T-cell (primary cell): Measurements from ENCODE around the gene RP9. TPM values are rescaled to one million over a fixed set of nuclear protein-coding genes. Genes with fewer than 3 reads are reported as not detected.

Experiments used
- ATAC-seq, 4 experiments: fragments of 200-7000 bp in 3 of 4; fragments of 150-1000 bp in 1 of 4; cut with Tn5 transposase; replicated peaks in 1 of 4; 1 replicate in 3 of 4; 2 replicates in 1 of 4; pipeline ENCODE4 v1.10.0; 2021; ENCODE audit warnings: moderate library complexity in 3 of 4, mild to moderate bottlenecking in 2 of 4, moderate number of reproducible peaks in 1 of 4
- CTCF ChIA-PET, 2 donors: fragments of 300-600 bp; sonication (Branson Sonifier 250); formaldehyde crosslinking; loops; one replicate each; lab custom pipeline; 2022; ENCODE audit warnings: antibody characterized with exemption in 2 of 2; lab: Charles Lee
- POLR2A ChIA-PET, 2 donors: fragments of 300-600 bp; sonication (Branson Sonifier 250); formaldehyde crosslinking; loops; one replicate each; lab custom pipeline; 2022; ENCODE audit warnings: antibody characterized with exemption in 2 of 2; lab: Charles Lee
- DNase-seq, 35 experiments: peaks; one replicate each; pipeline versions ENCODE4 v3.0.0 to v3.0.0-alpha.2; 2013 to 2023
- H3K27ac ChIP-seq: one replicate; pipeline ENCODE4 v1.5.1; 2013; ENCODE audit warnings: low read length
- H3K27me3 ChIP-seq, 2 experiments: replicated peaks in 1 of 2; 1 replicate in 1 of 2; 2 replicates in 1 of 2; pipeline versions ENCODE4 v1.6.1 to v1.7.0; 2013; ENCODE audit warnings: low read length in 1 of 2, mixed read lengths in 1 of 2; ENCODE audit not compliant: control insufficient read depth in 2 of 2, insufficient read depth in 2 of 2; ENCODE audit errors: extremely low read depth in 1 of 2
- H3K36me3 ChIP-seq, 2 donors: 1 replicate in 1 of 2; 2 replicates in 1 of 2; pipeline versions ENCODE4 v1.6.1 to v1.7.0; 2013; ENCODE audit warnings: low read length in 1 of 2; ENCODE audit not compliant: control insufficient read depth in 2 of 2, insufficient read depth in 1 of 2; ENCODE audit errors: extremely low read depth in 1 of 2
- H3K4me1 ChIP-seq, 2 experiments: 1 replicate in 1 of 2; 2 replicates in 1 of 2; pipeline versions ENCODE4 v1.6.1 to v1.7.0; 2013; ENCODE audit warnings: low read length in 2 of 2, mixed read lengths in 1 of 2; ENCODE audit not compliant: insufficient read depth in 2 of 2, control insufficient read depth in 1 of 2; ENCODE audit errors: extremely low read depth in 1 of 2
- H3K4me3 ChIP-seq, 2 donors: 1 replicate in 1 of 2; 2 replicates in 1 of 2; pipeline versions ENCODE4 v1.5.1 to v1.7.0; 2013; ENCODE audit warnings: mild to moderate bottlenecking in 2 of 2, low read length in 1 of 2, moderate library complexity in 1 of 2; ENCODE audit not compliant: control insufficient read depth in 1 of 2; ENCODE audit errors: extremely low read depth in 1 of 2
- H3K9me3 ChIP-seq: 2 replicates; pipeline ENCODE4 v1.7.0; 2013
- H3K27ac Mint-ChIP-seq, 2 donors: one replicate each; pipeline ENCODE4 v1.8.0; 2020 to 2021; ENCODE audit warnings: mild to moderate bottlenecking in 2 of 2, mixed read lengths in 2 of 2
- H3K27me3 Mint-ChIP-seq, 2 donors: one replicate each; pipeline ENCODE4 v1.8.0; 2021 to 2022; ENCODE audit warnings: mixed read lengths in 2 of 2
- H3K36me3 Mint-ChIP-seq: one replicate; pipeline ENCODE4 v1.8.0; 2021; ENCODE audit warnings: mixed read lengths
- H3K4me1 Mint-ChIP-seq, 3 donors: one replicate each; pipeline ENCODE4 v1.8.0; 2020 to 2022; ENCODE audit warnings: mixed read lengths in 3 of 3, mild to moderate bottlenecking in 1 of 3
- H3K4me3 Mint-ChIP-seq, 3 donors: one replicate each; pipeline ENCODE4 v1.8.0; 2020 to 2022; ENCODE audit warnings: mild to moderate bottlenecking in 3 of 3, mixed read lengths in 3 of 3, moderate library complexity in 3 of 3
- H3K9me3 Mint-ChIP-seq, 3 donors: one replicate each; pipeline ENCODE4 v1.8.0; 2020 to 2022; ENCODE audit warnings: mixed read lengths in 3 of 3
- WGBS: methylation state at CpG from one replicate; pipeline ENCODE4 v1.1.5; 2013; ENCODE audit warnings: missing lambda C conversion rate; ENCODE audit not compliant: insufficient coverage; 5-methylcytosine and 5-hydroxymethylcytosine counted together
- total RNA-seq, 35 experiments: library from RNA in 6 of 35; stranded (reverse) in 6 of 35; fragments of 120-200 nt in 1 of 35; gene quantifications; one replicate each; pipeline versions ENCODE4 v1.2.1 to v1.2.4 and lab custom pipeline; 2013 to 2026

RP9 gene
- total RNA-seq, 5 donors from 2014 or later (not counting 1 experiment from before 2014, with no cell fraction given), result 14.7 to 18.3 (median 17.0) TPM

DNA sequence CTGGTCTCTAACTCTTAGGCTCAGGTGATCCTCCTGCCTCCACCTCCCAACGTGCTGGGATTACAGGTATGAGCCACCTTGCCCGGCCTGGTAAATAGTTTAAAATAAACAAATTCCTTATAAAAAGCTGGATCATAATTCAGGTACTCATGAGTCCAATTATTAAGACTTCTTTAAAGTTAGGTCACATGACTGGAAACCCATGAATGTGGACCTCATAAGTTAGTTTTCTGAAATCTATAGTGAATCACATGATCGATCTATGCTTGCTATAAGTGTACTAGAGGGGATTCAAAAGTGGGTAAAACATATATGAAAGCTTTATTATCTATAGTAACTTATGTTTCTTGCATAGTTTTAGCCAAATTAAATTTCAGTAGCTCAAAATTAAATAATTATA is 60.9 kb downstream of the RP9 start:
- H3K27ac ChIP-seq, result no peak overlapping the region
- H3K4me3 ChIP-seq, result no peak overlapping the region
- H3K9me3 ChIP-seq, result no peaks in the 10 kb centered on the region
- no peaks in the 10 kb centered on the region for H3K27me3 ChIP-seq
- Mint-ChIP-seq H3K9me3 (no peaks in the 10 kb centered on the region), H3K4me3 (no peak overlapping the region), H3K27me3 (no peaks in the 10 kb centered on the region), H3K36me3 (no peaks in the 10 kb centered on the region), H3K27ac (no peak overlapping the region), H3K4me1 (peaks cover 47 to 68% (median 63%) of the 10 kb centered on the region in 3 donors)
- DNase-seq, result no peak
- WGBS, result no CpG with 5 or more reads among the region's 3 CpGs
- peaks cover 4 to 16% of the 10 kb centered on the region in 2 experiments for H3K4me1 ChIP-seq
- CTCF ChIA-PET, result interaction anchor here (0.6 to 2.5 kb wide), 6 partner anchors 8 to 202 kb away, joined by 3 to 26 read pairs (median 4); no protein-coding TSS in a partner anchor
- H3K36me3 ChIP-seq, result no peaks in the 10 kb centered on the region
- POLR2A ChIA-PET, result interaction anchor here in 1 of 2 donors (0.7 kb wide), 1 partner anchor 14 kb away, joined by 4 read pairs; no protein-coding TSS in a partner anchor
- ATAC-seq, result no peak

DNA sequence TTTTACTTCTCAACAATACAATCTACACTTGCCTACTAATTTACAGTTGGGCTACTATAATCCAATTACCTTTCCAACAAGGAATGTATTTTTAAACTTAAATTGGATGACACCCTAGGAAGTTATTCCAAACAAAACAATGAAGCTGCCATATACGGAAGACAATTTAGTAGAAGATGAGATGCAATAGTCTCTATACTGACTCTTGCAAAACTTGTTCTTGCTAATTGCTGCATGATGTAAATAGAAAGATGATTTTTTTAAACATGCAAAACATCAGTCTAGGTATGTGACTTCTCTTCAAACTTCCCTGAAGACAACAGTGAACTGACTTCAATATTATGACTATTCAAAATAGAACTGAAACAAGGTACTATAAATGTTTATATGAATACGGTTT is 64.2 kb downstream of the RP9 start:
- Histone ChIP-seq H3K27me3 (no peaks in the 10 kb centered on the region), H3K9me3 (no peaks in the 10 kb centered on the region), H3K36me3 (no peaks in the 10 kb centered on the region), H3K27ac (no peak overlapping the region), H3K4me3 (no peak overlapping the region), H3K4me1 (peaks cover 12 to 13% of the 10 kb centered on the region in 2 experiments)
- POLR2A ChIA-PET, result no interaction called here
- H3K9me3 Mint-ChIP-seq, result no peaks in the 10 kb centered on the region
- peaks cover 54 to 58% (median 56%) of the 10 kb centered on the region in 3 donors for H3K4me1 Mint-ChIP-seq
- H3K27me3 Mint-ChIP-seq, result no peaks in the 10 kb centered on the region
- no peak for ATAC-seq
- DNase-seq, result no peak
- peak overlapping the region in 1 of 2 donors; percentile 1 for H3K27ac Mint-ChIP-seq
- no CpG with 5 or more reads among the region's 2 CpGs for WGBS
- H3K36me3 Mint-ChIP-seq, result no peaks in the 10 kb centered on the region
- H3K4me3 Mint-ChIP-seq, result no peak overlapping the region
- CTCF ChIA-PET, result interaction anchor here in 1 of 2 donors (1.3 kb wide), 1 partner anchor 9 kb away, joined by 3 read pairs; no protein-coding TSS in a partner anchor

Other genes with a start within 250 kb of the RP9 start
- gene KBTBD2, start 217.6 kb downstream of the RP9 start, total RNA-seq, result 100 to 1,000 TPM in 1 of 5 donors, 10 to 100 TPM in 4; 46.5 to 108 (median 55.2) TPM
- 1 to 10 TPM in 3 of 5 donors, not detected in 2; 1.1 to 1.9 (median 1.6) TPM for gene FKBP9, start 152.0 kb downstream of the RP9 start, total RNA-seq
- 10 to 100 TPM; 31.1 to 41.1 (median 38.0) TPM for gene NT5C3A, start 46.6 kb downstream of the RP9 start, total RNA-seq
- 10 to 100 TPM; 18.5 to 28.8 (median 20.9) TPM for gene BBS9, start 20.2 kb upstream of the RP9 start, total RNA-seq